HG03025 (cell line): ENCODE data around the gene EFHD2.
"Not testable (repeated sequence)": the region's sequence is repeated elsewhere in the genome, so short reads cannot be mapped to it uniquely, and the experiment has no call there.

Source experiments
- ATAC-seq: cut with Tn5 transposase; IDR thresholded peaks from one replicate; pipeline ENCODE4 v1.9.1; 2021; ENCODE audit warnings: mild to moderate bottlenecking, moderate library complexity; ENCODE audit not compliant: unreplicated experiment, low FRiP score

The EFHD2 gene

DNA sequence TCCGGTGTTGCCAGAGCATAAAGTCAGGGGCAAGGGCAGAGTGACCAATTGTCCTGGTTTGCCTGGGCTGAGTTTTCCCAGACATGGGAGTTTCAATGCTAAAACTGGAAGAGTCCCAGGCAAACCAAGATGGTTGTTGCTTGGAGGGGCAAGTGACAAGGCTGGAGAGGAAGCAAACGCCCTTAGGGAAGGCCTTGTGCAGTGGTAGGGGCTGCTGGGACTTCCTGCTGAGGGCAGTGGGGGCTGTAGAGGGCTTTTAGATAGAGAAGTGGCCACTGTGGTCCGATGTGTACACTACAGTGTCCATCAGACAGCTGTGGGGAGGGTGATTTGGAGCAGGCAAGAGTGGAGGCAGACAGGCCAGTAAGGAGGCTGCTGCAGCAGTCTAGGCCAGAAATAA, 39.9 kb downstream of the EFHD2 start:
- ATAC-seq = no peak

- no peak for ATAC-seq
These were observed 41.5 kb downstream of the EFHD2 start for GRCh38 chr1:15451014-15451722.

- no peak for ATAC-seq
These were observed 42.5 kb downstream of the EFHD2 start for GRCh38 chr1:15452216-15452615.

GRCh38 chr1:15452866-15453571, 43.3 kb downstream of the EFHD2 start:
- ATAC-seq = no peak

GRCh38 chr1:15453734-15454133, 44.0 kb downstream of the EFHD2 start:
- ATAC-seq = no peak

- ATAC-seq = no peak
These were observed 44.6 kb downstream of the EFHD2 start for GRCh38 chr1:15454256-15454655.

GRCh38 chr1:15455522-15455921, 45.8 kb downstream of the EFHD2 start:
- no peak for ATAC-seq

- no peak for ATAC-seq
These were observed 46.7 kb downstream of the EFHD2 start, which contains the start of gene CELA2A for GRCh38 chr1:15456313-15456954. TSS of gene CELA2A (plus strand) at chr1:15456732. CDS start at chr1:15456754, 22 bp downstream.

DNA sequence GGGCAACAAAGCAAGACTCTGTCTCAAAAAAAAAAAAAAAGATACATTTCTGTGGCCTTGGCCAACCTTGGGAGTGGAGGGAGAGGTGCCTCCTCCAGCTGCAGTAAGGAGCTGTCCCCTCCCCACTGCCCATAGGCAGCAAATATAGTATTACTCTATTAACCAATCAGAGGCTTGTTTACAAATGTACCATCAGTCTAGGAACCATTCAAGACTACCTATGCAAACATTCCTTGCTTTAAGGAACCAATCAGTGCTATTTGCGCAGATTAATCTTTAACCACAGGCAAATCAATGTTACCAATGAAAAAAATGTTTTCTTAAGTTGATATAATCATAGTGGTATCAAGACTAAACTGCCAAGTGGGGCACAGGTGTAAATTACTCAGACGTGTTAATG, 47.9 kb downstream of the EFHD2 start:
- ATAC-seq = no peak

GRCh38 chr1:15458388-15458787, 48.7 kb downstream of the EFHD2 start:
- ATAC-seq = not testable (repeated sequence)

DNA sequence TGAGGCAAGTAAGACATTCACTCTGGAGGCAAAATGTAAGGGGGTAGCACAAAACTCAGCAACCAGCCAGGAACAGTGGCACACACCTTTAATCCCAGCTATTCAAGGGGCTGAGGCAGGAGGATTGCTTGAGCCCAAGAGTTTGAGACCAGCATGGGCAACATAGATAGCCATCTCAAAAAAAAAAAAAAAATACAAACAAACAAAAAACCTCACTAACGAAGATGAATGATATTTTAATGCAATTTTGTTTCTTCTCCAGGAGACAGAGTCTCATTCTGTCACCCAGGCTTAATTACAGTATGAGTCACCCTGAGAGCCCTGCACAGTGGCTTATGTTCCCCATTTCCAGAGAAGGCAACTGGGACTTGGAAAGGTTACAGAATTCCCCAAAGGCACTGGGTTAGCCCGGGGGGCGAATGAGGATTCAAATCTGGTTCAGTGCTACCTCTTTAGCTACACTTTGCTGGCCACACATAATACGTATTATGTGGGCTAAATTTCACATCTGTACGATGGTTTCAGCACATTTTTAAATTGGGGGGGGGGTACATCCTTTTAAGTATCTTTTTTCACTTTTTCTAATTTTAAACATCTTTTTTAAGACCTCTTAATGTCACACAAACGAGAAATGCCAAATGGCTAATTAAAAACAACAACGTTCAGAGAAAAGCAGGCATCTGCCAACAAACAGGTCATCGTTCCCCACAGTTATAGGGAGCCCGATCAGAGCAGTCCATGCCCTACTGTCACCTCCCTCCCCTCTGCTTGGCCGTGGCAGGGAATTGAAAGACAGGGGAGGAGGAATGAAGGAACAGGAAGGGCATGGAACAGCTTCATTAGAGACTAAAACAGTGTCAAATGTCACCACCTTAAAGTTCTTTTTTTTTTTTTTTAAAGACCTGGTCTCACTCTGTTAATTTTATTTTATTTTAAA, 50.4 kb downstream of the EFHD2 start:
- ATAC-seq = no peak

DNA sequence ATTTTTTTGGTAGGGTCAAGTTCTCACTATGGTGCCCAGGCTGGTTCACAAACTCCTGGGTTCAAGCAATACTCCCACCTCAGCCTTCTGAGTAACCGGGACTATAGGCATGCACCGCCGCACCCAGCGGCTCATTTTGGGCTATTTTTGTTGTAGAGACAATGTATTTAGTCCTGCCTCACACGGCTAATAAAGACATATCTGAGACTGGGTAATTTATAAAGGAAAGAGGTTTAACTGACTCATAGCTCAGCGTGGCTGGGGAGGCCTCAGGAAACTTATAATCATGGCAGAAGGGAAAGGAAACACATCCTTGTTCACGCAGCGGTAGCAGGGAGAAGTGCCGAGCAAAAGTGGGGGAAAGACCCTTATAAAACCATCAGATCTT, 51.0 kb downstream of the EFHD2 start:
- no peak for ATAC-seq

DNA sequence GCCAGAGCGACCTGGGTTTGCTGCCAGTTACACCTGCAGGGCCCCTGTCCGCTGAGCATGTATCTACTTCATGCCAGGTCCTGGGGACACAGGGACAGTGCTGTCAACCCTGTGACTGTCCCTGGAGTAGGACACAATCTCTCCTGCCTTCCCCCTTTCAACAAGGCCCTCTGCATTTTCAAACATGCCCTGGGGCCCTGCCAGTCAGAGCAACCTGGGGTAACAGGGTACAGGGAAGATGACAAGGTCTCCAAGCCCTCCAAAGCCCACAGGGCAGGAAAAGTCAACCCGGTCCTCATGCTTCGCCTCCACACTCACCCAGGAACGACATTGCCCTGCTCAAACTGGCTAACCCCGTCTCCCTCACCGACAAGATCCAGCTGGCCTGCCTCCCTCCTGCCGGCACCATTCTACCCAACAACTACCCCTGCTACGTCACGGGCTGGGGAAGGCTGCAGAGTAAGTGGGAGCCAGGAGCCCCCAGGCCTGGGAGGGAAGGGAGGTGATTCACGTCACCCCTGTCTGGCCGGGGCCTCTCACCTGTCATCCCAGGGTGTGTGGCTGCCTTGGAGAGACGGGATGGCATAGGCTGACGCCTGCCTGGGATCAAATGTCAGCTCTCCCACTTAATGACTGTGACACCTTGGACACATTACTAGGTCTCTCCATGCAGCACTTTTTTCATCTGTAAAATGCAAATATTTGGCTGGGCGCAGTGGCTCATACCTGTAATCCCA, 53.5 kb downstream of the EFHD2 start:
- not testable (repeated sequence) for ATAC-seq

DNA sequence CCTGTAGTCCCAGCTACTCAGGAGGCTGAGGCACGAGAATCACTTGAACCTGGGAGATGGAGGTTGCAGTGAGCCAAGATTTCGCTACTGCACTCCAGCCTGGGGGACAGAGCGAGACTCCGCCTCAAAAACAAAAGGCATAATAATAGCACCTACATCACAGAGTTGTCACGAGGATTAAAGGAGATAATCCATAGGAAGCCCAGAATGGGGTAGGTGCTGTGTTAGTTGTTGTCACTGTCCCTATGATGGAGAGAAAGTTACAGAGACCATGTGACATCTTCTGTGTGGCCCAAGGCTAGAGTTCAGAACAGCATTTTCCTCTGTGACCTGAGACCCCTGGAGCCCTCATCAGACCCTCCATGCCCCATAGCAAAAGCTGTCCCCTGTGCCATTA, 54.2 kb downstream of the EFHD2 start:
- ATAC-seq = not testable (repeated sequence)

GRCh38 chr1:15465674-15466073, 56.0 kb downstream of the EFHD2 start:
- no peak for ATAC-seq

DNA sequence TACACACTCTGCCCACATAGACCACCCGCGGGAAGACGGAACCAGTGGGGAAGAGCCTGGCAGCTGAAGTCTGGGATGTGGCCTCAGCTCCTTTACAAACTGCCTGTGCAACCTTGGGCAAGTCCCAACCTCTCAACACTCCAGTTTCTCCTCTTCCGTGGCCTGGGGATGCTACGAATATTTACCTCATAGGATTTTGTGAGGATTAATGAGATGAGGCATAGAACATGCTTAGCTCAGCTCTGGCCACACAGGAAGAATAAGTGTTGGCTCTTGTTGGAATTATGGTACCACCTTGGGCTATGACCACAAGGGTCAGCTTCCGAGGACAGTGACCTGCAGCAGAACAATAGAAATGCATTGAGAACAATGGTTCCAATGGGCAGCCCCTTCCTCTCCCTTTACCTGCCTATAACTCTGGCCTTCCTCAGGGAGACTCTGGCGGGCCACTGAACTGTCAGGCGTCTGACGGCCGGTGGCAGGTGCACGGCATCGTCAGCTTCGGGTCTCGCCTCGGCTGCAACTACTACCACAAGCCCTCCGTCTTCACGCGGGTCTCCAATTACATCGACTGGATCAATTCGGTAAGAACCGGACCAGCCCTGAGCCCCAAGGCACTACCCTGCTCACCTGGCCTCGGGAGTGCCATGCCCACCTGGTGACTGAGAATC, 57.4 kb downstream of the EFHD2 start:
- not testable (repeated sequence) for ATAC-seq

DNA sequence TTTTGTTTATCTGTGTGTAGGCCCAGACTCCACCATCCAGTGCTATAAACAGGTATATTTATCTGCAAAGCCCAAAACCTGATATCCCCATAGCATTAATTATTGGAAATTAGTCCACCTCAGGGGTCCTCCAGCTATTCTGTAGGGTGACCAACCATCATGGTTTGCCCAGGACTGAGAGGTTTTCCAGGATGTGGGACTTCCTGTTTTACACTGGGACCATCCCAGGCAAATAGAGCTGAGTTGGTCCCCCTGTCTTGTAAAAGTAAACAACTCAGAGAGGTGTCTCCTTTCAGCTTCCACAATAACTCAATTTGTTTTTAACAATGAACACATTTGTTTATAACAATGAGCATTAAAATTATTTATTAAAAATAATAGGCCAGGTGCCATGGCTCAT, 58.5 kb downstream of the EFHD2 start:
- no peak for ATAC-seq

- no peak for ATAC-seq
These were observed 59.7 kb downstream of the EFHD2 start for GRCh38 chr1:15469361-15469760.

- not testable (repeated sequence) for ATAC-seq
These were observed 60.2 kb downstream of the EFHD2 start for GRCh38 chr1:15469821-15470448.
